ENCODE measurements around the gene HACD3. TPM values are rescaled to one million over a fixed set of nuclear protein-coding genes. Genes with fewer than 3 reads are reported as not detected.

HACD3 gene
- total RNA-seq, 1 donor, result 89.3 TPM

GRCh38 chr15:65619626-65620290 is 89.5 kb downstream of the HACD3 start:
- no peak for TF ChIP-seq CTCF (IDR thresholded peaks at IDR 0.05; ENCODE audit: insufficient read depth, low read length)
- DNase-seq (ENCODE audit: low read depth), result no peak
- no peak overlapping the region for H3K4me3 ChIP-seq (ENCODE audit: low read depth, low read length)

GRCh38 chr15:65620833-65621232 is 90.6 kb downstream of the HACD3 start:
- TF ChIP-seq CTCF (IDR thresholded peaks at IDR 0.05; ENCODE audit: insufficient read depth, low read length), result no peak
- no peak for DNase-seq (ENCODE audit: low read depth)
- no peak overlapping the region for H3K4me3 ChIP-seq (ENCODE audit: low read depth, low read length)

DNA sequence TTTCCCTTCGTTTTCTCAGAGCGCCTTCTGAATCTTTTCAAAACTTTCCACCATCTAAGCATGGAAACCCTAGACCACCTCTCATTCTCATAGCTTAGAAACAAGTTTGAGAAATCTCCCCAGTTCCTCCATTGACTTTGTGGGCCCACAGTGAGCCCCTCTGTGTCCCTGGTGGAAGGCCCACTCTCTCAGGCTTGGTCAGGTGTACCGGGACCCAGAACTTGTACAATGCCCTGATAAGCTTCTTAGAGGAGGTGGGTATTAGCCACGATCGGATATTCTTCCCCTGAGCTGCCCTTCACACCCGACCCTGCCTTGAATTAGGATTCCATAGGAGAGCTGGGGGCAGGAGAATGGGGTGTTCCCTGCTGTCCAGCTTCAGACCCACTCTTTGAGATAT is 91.4 kb downstream of the HACD3 start, which contains the start of gene SLC24A1:
Gene SLC24A1, plus strand, starts transcription at position 301 of the 400 bp plus-strand sequence. CDS start 2,143 bp downstream, outside the sequence.
- no peak for DNase-seq (ENCODE audit: low read depth)
- no peak within 1 kb of the TSS for H3K4me3 ChIP-seq (ENCODE audit: low read depth, low read length)
- TF ChIP-seq CTCF (IDR thresholded peaks at IDR 0.05; ENCODE audit: insufficient read depth, low read length), result no peak

- DNase-seq (ENCODE audit: low read depth), result no peak
- H3K4me3 ChIP-seq (ENCODE audit: low read depth, low read length), result no peak overlapping the region
- TF ChIP-seq CTCF (IDR thresholded peaks at IDR 0.05; ENCODE audit: insufficient read depth, low read length), result no peak
Measured at GRCh38 chr15:65623103-65623502, 92.8 kb downstream of the HACD3 start.

DNA sequence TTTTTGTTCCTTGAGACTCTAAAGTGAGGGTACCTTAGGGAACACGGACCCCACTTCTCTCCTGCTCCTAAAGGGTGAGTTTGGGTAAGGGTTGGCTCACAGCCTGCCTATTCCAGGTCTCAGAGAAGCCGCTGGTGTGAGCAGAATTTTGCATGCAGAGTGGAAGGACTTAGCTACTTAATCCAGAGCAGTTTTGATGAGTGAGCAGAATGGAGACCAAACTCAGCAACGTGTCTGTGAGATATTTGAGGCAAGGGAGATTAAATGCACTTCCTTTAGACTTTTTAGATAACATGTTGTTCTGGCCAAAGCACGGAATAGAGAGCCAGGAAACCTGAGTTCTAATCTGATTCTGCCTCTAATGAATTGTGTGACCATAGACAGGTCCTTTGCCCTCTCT is 96.6 kb downstream of the HACD3 start:
- no peak for TF ChIP-seq CTCF (IDR thresholded peaks at IDR 0.05; ENCODE audit: insufficient read depth, low read length)
- no peak for DNase-seq (ENCODE audit: low read depth)
- H3K4me3 ChIP-seq (ENCODE audit: low read depth, low read length), result no peak overlapping the region

Small RNA genes lying within 50 kb of the gene (small RNA-seq; reads per million reads assigned to genes)
- gene RF00019 (not detected), gene RNU6-19P (0.45 reads per million)

Other genes starting within 250 kb of the HACD3 start
- gene PARP16, start 243.6 kb upstream of the HACD3 start, total RNA-seq (ENCODE audit: low replicate concordance), result 2.0 and 4.7 TPM in 2 replicates
- gene RNU5A-1, start 234.4 kb upstream of the HACD3 start, total RNA-seq (ENCODE audit: low replicate concordance), result not detected in 2 replicates
- not detected in 2 replicates for gene RNU5B-1, start 225.8 kb upstream of the HACD3 start, total RNA-seq (ENCODE audit: low replicate concordance)
- 0.25 TPM in 1 of 2 replicates, not detected in the other for gene IGDCC3, start 152.5 kb upstream of the HACD3 start, total RNA-seq (ENCODE audit: low replicate concordance)
- 1.4 and 7.5 TPM in 2 replicates for gene IGDCC4, start 107.5 kb upstream of the HACD3 start, total RNA-seq (ENCODE audit: low replicate concordance)
- gene DPP8, start 12.8 kb upstream of the HACD3 start, total RNA-seq (ENCODE audit: low replicate concordance), result 45.2 and 46.5 TPM in 2 replicates
- gene INTS14, start 80.7 kb downstream of the HACD3 start, total RNA-seq (ENCODE audit: low replicate concordance), result 31.7 and 38.3 TPM in 2 replicates
- 7.9 and 13.2 TPM in 2 replicates for gene SLC24A1, start 91.5 kb downstream of the HACD3 start, total RNA-seq (ENCODE audit: low replicate concordance)

Data from fibroblast of the aortic adventitia (primary cell).